Activated CD4-positive, CD25-positive, alpha-beta regulatory T cell treated with anti-CD3 and anti-CD28 coated beads, Interleukin-2, amount 50 U/mL, for 16 hours (primary cell): Measurements from ENCODE around the gene RHBDF1.

Source experiments
- DNase-seq: peaks from one replicate; pipeline ENCODE4 v3.0.0-alpha.2; 2020; ENCODE audit warnings: low read depth, low spot score

The RHBDF1 gene

DNA sequence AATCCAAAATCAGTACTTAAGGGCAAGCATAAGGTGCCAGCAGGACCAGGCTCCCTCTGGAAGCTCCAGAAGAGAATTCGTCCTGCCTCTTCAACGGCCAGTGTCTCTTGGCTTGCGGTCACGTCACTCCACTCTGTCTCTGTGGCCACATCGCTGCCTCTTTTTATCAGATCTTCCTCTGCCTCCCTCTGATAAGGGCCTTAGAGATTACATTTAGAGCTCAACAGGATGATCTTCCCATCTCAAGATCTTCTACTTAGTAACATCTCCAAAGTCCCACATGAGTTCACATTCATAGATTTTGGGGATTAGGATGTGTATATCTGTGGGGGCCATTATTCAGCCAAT, 22.5 kb upstream of the RHBDF1 start:
- DNase-seq = no peak

DNA sequence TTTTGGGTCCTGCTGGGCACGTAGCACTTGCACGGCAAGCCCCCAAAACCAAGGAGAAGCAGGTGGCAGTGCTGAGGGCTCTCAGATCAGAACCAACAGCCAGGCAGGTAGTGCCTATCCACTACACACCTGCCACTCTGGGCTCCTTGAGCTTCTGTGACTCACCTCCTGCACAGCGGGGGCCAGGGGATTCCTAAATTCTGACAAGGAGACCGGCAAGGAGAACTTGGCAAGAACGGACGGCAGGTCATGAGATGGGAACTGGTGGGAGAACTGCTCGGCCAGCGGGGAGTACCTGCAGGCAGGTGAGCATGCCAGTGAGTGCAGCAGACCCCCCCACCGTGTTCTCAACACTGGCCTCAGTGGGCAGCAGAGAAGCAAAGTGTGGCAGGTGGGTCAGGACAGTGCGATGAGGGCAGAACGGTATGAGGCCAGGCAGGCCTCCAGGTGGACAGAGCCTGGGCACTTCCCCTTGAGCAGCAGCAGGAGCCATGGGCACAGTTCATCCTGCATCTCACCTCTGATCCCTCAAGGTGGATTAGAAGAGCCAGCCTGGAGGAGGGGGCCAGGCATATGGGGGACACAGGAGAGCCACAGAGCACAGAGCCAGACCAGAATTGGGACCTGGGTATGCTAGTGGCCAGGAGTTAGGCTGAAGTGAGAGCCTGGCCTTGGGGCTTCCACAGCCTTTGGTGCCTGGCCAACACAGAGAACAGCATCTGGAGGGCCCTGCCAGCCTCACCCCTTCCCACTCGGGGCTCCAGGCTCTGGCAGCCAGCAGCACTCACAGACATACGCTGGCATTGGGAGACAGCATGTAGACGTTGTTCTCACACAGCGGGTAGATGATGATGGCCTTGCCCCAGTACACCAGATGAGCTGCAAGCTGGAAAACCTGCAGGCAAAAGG, 20.3 kb upstream of the RHBDF1 start:
- no peak for DNase-seq

- no peak for DNase-seq
Measured at GRCh38 chr16:91484-91883, 19.1 kb upstream of the RHBDF1 start.

- no peak for DNase-seq
Measured at GRCh38 chr16:89391-90302, 17.2 kb upstream of the RHBDF1 start.

DNA sequence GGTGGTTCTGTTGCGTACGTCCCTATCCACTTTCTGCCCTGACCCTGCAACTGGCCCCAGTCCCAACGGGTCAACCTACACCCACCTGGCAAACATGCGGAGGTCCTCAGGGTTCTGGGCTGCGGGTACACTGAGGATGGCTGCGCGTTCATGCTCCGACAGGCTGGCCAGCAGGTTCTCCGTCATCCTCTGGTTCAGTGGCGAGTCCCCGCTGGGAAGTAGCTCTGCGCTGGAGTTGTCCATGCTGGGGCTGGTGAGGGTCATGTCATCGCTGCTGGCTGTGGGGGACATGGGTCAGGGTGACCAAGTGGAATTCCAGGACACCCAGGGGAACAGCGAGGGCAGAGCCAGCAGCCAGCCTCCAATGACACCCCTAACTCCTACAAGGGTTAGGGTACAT, 16.2 kb upstream of the RHBDF1 start:
- DNase-seq = no peak

DNA sequence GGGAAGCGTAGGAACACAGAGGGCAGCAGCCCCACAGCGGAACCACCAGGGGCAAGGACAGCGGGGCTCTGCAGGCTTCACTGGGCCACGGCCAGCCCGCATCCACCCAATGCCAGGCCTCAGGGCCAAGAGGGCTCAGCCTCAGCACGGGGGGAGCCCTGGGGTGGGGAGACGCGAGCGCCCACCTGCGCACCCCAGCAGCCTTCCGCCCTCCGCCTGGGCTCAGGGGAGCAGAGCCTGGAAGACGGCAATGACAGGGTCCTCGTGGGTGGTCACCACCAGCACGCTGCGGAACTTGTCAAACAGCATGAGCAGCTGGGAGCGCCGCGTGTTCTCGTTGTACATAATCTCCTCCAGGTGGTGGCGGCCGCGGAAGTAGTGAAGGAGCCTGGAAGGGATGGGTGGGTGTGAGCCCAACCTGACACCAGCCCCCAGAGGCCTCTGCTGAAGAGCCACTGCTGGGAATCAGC, 14.1 kb upstream of the RHBDF1 start:
- DNase-seq = no peak

GRCh38 chr16:85865-86264, 13.4 kb upstream of the RHBDF1 start:
- DNase-seq = no peak

GRCh38 chr16:85407-85782, 13.0 kb upstream of the RHBDF1 start:
- DNase-seq = no peak

DNA sequence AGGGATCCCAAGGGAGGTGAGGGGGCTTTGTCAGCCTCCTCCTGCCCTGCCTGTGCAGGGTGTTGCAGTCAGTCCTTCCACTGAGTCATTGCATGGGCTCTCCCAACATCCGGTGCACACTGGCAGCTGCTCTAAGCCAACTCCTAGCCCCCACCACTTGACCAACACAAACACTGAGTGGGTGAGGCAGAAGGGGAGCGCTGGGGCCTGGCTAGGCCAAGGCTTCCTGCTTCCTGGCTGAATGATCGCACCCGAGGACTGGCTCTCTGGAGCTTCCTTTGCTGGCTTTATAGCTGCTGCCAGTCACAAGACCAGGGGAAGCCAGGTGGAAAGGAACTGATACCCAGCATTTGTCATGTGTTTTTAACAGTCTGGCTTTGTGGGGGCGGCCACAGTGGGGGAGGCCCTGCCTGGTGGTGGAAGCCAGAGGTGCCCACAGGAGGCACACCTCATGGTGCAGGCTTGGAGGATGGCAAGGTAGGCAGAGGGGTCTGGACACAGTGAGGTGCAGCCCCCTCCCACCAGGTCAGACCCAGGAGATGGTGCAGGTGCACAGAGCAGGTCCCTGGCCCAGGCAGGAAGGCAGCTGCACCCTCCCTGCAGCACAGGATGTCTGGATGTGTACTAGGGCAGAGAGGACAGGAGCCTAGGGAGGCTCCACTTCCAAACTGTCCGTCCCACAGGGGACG, 12.4 kb upstream of the RHBDF1 start:
- no peak for DNase-seq

DNA sequence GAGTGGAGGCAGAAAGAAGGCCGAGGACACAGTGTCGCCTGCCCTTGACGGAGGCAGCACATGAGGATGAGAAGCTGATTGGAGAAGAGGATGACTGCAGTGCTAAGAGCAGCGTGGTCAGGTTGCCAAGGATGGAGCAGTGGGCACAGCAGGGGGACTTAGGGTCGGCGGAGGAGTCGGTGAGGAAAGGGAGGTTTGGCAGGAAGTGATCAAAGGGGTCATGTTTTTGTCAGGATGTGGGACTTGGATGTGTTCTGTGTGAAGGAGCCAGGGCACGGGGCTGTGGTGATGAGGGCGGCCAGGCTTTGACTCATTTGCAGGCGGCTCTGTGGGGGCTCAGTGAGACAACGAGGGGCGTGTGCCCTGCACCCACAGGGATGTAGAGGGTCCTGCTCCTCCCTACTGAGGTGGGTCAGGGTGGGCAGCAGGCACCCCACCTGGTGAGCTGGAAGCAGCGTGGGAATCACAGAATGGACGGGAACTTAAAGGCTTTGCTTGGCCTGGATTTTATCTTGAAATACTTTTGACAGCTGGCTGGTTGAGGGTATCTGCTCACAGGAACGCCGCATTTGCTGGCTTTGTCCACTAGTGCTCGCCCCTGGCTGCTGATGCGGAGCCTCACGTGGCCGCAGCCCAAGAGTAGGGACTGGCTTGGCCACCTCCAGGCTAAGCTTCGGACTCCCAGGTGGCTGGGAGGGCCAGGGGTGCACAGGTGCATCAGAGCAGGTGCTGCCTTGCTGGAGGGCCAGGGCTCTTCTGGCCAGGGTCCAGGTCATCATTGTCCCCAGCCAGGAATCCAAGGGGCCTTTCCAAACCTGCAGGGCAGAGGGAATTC, 11.6 kb upstream of the RHBDF1 start:
- no peak for DNase-seq

- DNase-seq = no peak
Measured at GRCh38 chr16:83060-83603, 10.7 kb upstream of the RHBDF1 start.

DNA sequence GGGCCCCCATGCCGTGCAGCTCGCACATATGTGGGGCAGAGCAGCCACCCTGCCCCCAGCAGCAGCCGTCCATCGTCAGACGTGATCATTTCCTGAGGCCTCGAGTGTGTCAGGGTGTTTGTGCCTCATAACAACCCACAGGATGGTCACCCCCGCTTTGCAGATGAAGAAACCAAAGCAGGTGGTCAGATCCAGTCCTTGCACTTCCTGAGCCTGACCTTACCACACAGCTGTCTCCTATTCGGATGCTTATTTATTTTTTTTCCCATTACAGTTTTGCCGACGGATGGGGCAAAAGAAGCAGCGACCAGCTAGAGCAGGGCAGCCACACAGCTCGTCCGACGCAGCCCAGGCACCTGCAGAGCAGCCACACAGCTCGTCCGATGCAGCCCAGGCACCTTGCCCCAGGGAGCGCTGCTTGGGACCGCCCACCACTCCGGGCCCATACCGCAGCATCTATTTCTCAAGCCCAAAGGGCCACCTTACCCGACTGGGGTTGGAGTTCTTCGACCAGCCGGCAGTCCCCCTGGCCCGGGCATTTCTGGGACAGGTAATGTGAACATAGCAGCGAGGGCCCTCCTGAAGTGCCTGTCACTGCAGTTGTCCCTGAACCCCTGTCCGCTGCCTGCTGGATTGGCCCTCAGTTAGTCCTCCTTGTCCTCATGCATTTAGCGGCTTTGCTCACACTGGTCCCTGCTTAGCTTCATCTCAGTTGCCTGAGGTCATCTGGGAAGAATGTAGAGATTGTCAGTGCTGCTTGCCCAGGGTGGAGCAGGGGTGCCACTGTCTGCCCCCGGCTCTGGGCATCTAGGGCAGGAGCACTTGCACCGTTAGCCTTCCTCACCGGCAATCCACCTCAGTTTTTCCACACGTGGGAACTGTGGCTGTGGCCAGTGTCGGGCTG, 7.0 kb upstream of the RHBDF1 start:
- DNase-seq = no peak

DNA sequence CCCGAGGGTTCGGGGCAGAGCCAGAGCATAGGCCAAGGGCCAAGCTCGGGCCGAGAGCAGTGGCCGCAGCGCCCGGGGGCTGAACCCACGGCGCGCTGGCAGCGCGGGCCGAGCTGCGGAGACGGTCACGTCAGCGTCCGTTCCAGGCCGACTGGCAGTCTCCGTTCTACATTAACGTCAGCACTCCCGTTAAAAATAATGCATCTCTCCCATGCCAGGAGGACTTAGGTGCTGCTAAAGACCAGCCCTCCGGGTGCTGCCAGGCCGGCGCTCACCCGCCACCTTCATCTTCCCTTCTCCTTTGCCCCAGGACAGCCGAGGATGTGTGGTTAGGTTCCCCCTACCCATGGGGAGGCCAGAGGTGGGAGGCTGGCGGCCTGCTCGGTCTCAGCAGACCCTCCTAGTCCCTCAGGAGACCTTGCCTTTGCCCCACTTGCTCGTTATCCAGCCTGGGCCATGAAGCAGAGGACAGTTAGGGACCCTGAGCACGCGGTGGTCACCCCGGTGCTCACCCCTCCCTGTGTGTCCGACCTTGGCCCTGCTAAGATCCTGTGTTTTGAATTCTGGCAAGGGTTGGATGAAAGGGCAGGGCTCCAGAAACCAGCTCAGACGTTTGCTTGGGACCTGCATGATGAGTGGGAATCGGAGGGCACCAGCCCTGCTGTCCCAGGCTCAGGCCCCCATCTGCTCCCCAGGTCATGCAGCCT, 6.2 kb upstream of the RHBDF1 start:
- no peak for DNase-seq

GRCh38 chr16:77807-78443, 5.5 kb upstream of the RHBDF1 start, which contains the start of gene MPG:
Gene MPG, plus strand, starts transcription at chr16:78225. Its CDS starts 85 bp downstream, at chr16:78310.
- peak; percentile 65 for DNase-seq

GRCh38 chr16:77273-77806, 4.9 kb upstream of the RHBDF1 start:
- no peak for DNase-seq

DNA sequence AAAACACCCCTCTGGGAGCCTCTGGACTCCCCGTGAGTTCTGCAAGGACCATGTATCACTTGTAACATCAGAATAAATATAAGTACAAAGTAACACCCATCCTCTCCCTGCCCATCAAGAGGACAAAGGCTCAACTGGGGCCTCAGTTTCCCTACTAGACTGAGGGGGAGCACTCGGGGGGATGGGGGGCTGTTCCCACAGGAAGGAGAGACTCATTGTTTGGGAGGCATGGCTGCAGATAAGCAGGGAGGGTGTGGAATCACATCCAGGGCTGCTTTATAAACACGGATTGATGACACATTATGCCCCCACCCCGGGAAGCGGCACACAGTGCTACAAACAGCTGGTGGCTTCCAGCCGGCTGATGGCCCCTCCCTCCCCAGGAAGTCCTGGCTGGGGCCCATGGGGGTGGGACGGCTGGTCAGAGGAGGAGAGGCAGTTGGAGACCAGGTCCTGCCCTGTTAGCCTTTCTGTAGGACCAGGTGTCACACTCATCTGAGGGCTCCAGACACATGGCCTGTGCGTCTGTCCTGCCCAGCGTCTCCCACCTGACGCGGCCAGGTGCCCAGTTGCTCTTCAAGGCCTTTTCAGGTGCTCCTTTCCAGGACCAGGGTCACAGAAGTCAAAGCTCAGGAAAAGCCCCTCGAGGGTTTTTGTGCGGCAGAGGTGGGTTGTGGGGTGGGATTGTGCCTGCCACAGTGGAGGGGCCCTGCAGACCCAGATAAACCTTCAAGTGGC, 4.3 kb upstream of the RHBDF1 start:
- DNase-seq = no peak
